Activated naive CD8-positive, alpha-beta T cell treated with anti-CD3 and anti-CD28 coated beads for 36 hours (primary cell): ENCODE data around the gene HEXIM2. TPM values are rescaled to one million over a fixed set of nuclear protein-coding genes. Genes with fewer than 3 reads are reported as not detected.
"Not testable (repeated sequence)": the region's sequence is repeated elsewhere in the genome, so short reads cannot be mapped to it uniquely, and the experiment has no call there.

Source experiments
- DNase-seq: peaks from one replicate; pipeline ENCODE4 v3.0.0; 2021
- H3K27ac Mint-ChIP-seq: one replicate; pipeline ENCODE4 v1.8.0; 2022; ENCODE audit warnings: mild to moderate bottlenecking, moderate library complexity, mixed read lengths
- H3K27me3 Mint-ChIP-seq: one replicate; pipeline ENCODE4 v1.8.0; 2022; ENCODE audit warnings: mild to moderate bottlenecking, mixed read lengths
- H3K36me3 Mint-ChIP-seq: one replicate; pipeline ENCODE4 v1.8.0; 2021; ENCODE audit warnings: mild to moderate bottlenecking, mixed read lengths
- H3K4me1 Mint-ChIP-seq: one replicate; pipeline ENCODE4 v1.8.0; 2021; ENCODE audit warnings: mixed read lengths
- H3K4me3 Mint-ChIP-seq: one replicate; pipeline ENCODE4 v1.8.0; 2022; ENCODE audit warnings: mild to moderate bottlenecking, moderate library complexity, mixed read lengths
- H3K9me3 Mint-ChIP-seq: one replicate; pipeline ENCODE4 v1.8.0; 2022; ENCODE audit warnings: mixed read lengths
- total RNA-seq, 2 experiments: library from RNA; stranded (reverse); gene quantifications; one replicate each; pipeline ENCODE4 v1.2.3, GENCODE V29; 2021

HEXIM2 gene
- total RNA-seq, 2 experiments from 2014 or later: 4.8 to 5.6 TPM

DNA sequence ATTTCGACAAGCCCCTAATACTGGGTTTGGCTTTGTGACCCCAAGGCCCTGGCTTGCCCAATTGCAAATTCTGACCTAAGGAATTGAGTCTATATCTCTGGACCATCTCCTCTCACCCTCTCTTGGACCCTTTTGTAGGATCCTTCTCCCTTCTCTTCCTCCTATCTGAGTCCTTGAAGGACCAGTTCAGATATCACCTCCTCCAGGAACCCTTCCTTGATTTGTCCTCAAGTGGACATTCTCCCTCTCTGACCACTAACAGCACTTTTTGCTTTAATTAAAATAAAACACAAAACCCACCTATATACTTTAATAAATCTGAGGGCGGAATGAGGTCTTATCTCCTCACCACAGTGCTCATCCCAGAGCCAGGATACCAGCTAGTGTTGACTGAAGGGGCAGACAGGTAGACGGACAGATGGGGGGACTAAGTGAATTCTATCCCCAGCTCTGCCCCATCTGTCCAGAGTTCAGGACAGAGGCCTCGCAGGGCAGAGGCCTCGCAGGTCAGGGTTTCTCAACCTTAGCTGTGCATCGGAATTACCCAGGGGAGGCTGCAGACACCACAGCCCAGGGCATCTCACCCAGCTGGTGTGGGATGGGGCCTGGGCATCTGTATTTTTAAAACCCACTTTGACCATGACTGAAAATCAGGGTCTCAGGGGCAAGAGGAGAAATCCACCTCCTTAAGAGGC, 38.5 kb upstream of the HEXIM2 start:
- Mint-ChIP-seq H3K36me3 (no peaks in the 10 kb centered on the region), H3K9me3 (no peaks in the 10 kb centered on the region), H3K4me1 (no peaks in the 10 kb centered on the region), H3K4me3 (no peak overlapping the region), H3K27ac (no peak overlapping the region), H3K27me3 (peaks cover 14% of the 10 kb centered on the region)
- DNase-seq: no peak

DNA sequence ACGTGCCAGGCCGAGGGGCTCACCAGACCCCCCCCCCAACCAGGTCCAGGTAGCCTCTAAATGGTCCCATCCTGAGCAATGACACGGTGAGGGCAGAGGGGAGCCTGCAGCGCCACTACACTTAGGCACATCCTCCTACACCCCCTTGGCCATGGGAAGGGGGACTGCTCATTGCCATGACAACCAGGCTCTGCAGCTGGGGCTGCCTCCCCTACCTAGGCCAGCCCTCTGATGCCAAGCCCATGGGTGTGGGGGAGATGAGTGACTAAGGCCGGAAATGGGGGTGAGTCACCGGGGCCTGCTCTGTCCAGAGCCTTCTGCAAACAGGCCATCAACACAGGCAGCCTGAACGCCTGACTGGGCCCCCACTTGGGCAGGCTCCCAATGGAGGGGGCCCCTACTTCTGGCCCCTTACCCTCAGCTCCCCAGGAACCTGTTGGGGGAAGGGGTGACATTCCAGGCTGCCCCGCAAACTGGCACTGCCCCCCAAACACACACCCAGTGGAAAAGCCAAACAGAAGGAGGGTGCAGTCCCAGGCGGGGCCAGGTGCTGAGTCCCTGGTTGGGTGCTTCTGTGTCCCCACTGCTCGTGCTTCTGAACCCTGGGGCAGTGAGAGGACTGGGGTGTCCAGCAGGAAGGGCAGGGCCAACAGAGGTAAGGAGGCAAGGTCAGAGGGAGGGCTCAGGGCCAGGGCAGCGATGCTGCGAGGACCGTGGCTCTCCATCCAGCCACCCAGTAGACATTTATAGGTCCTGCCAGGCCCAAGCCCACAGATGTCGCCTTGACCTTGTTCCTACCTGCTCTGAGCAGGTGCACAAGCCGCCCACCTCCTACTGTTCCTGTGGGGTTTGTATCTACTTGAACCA, 37.5 kb upstream of the HEXIM2 start:
- H3K4me1 Mint-ChIP-seq: no peaks in the 10 kb centered on the region
- H3K36me3 Mint-ChIP-seq: no peaks in the 10 kb centered on the region
- H3K4me3 Mint-ChIP-seq: no peak overlapping the region
- no peaks in the 10 kb centered on the region for H3K9me3 Mint-ChIP-seq
- no peak overlapping the region for H3K27ac Mint-ChIP-seq
- peaks cover 14% of the 10 kb centered on the region for H3K27me3 Mint-ChIP-seq
- no peak for DNase-seq

DNA sequence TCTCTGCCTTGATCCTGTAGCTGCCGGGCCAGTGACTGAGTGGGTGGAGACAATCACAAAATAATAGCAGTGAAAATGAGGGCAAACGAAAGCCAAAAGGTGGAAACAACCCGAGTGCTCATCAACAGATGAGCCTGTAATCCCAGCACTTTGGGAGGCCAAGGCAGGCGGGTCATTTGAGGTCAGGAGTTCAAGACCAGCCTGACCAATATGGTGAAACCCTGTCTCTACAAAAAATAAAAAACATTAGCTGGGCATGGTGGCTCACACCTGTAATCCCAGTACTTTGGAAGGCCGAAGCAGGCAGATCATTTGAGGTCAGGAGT, 36.9 kb upstream of the HEXIM2 start:
- not testable (repeated sequence) for H3K4me3 Mint-ChIP-seq, H3K36me3 Mint-ChIP-seq, H3K27ac Mint-ChIP-seq, H3K9me3 Mint-ChIP-seq, H3K4me1 Mint-ChIP-seq, DNase-seq
- H3K27me3 Mint-ChIP-seq: peaks cover 13% of the 10 kb centered on the region

DNA sequence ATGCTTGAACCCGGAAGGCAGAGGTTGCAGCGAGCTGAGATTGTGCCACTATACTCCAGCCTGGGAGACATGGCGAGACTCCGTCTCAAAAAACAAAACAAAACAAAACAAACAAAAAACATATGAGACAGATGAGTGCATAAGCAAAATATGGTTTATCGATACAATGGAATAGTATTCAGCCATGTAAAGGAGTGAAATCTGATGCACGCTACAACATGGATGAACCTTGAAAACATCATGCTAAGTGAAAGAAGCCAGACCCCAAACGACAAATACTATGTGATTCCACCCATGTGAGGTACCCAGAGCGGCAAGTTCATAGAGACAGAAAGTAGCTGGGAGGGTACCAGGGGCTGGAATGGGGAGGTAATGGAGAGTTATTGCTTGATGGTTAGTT, 36.2 kb upstream of the HEXIM2 start:
- Mint-ChIP-seq H3K9me3 (no peaks in the 10 kb centered on the region), H3K4me3 (no peak overlapping the region)

DNA sequence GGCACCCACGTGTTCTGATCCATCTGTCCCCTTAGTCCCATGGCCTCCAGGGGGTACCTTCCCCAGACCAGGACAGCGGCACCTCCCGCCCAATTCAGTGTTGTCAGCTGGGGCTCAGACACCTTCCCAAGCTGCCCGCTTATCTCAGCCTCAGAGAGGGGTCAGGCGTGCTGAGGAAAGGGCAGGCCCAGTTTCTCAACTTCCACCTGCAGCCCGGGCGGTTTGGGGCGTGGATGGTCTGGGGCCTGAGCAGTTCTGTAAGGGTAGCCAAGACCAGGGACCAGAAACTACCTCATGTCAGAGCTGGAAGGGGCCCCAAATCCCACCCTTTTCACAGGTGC, 34.5 kb upstream of the HEXIM2 start:
- peaks cover 6% of the 10 kb centered on the region for H3K27me3 Mint-ChIP-seq
- H3K27ac Mint-ChIP-seq: no peak overlapping the region
- no peak overlapping the region for H3K4me3 Mint-ChIP-seq
- no peak for DNase-seq
- H3K36me3 Mint-ChIP-seq: no peaks in the 10 kb centered on the region
- peaks cover 2% of the 10 kb centered on the region for H3K4me1 Mint-ChIP-seq
- no peaks in the 10 kb centered on the region for H3K9me3 Mint-ChIP-seq

More for the DNA sequence above, 36.2 kb upstream of the HEXIM2 start:
- DNase-seq: no peak
- Mint-ChIP-seq H3K36me3 (no peaks in the 10 kb centered on the region), H3K27ac (no peak overlapping the region), H3K4me1 (no peaks in the 10 kb centered on the region), H3K27me3 (peaks cover 8% of the 10 kb centered on the region)

DNA sequence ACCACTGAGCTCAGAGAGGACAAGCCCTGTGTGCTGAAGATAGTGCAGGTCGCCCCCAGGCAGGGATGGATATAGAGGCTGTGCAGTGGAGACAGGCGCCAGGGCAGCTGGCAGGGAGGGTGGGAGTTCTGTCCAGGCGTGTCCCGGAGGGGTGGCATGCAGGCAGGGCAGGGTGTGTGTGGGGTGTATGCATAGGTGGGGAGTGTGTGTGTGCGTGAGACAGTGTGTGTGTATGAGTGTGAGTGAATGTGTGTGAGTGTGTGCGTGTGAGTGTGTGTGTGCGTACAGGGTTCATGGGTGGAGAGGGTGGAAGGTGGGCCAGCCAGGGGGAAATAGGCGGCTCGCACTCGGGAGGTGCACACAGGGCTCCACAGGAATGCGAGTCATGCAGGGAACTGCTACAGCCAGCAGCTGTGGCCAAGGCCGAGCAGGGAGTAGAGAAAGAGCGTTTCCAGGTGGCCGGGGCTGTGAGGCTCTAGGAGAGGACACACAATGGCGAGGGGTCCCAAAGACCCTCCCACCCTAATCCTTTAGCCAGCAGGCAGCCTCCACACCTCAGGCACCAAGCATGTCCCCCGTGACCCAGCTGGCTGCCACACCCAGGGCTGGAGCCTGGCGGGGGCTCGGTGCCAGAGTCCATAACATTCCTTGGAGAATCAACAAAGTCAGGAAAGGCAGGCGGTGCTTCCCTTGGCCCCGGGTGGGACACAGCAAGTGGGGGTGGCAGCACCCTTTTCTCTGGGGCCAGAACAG, 34.0 kb upstream of the HEXIM2 start:
- Mint-ChIP-seq H3K36me3 (no peaks in the 10 kb centered on the region), H3K9me3 (no peaks in the 10 kb centered on the region), H3K27me3 (peaks cover 6% of the 10 kb centered on the region), H3K4me3 (no peak overlapping the region), H3K27ac (no peak overlapping the region), H3K4me1 (peaks cover 2% of the 10 kb centered on the region)
- DNase-seq: no peak

DNA sequence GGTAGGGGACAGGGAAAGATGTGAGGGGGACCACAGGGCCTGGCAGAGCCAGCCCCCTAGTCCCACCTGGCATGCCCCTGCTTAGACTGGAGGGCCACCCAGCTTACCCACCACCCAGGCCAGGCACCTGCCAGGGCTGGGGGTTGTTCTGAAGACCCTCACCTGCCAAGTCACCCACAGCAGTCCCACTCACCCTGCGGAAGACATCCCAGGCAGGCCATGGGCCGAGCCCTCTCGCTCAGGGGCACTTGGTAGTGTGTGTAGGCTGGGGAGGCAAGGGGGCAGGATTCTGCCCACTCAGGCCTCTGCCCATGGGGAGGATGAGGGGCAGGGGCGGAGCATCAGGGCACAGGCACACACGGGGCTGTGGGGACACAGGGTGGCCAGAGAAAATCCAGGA, 33.3 kb upstream of the HEXIM2 start:
- Mint-ChIP-seq H3K36me3 (no peaks in the 10 kb centered on the region), H3K27me3 (peaks cover 6% of the 10 kb centered on the region), H3K4me1 (peaks cover 2% of the 10 kb centered on the region), H3K9me3 (no peaks in the 10 kb centered on the region), H3K27ac (no peak overlapping the region), H3K4me3 (no peak overlapping the region)
- DNase-seq: no peak

DNA sequence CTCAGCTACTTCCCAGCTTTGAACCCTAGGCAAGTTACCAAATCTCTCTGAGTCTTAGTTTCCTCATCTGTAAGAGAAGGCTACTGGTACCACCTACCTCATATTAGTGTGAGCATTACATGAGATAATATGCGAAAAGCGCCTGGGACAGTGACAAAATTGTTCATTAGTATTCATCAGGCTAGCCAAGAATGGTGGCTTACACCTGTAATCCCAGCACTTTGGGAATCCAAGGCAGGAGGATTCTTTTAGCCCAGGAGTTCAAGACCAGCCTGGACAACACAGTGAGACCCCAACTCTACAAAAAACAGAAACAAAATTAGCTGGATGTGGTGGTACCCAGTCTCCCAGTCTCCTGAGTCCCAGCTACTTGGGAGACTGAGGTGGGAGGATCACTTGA, 32.7 kb upstream of the HEXIM2 start:
- no peaks in the 10 kb centered on the region for H3K36me3 Mint-ChIP-seq
- peaks cover 6% of the 10 kb centered on the region for H3K27me3 Mint-ChIP-seq
- no peaks in the 10 kb centered on the region for H3K9me3 Mint-ChIP-seq
- H3K4me1 Mint-ChIP-seq: peaks cover 4% of the 10 kb centered on the region
- H3K4me3 Mint-ChIP-seq: no peak overlapping the region
- no peak overlapping the region for H3K27ac Mint-ChIP-seq
- DNase-seq: no peak

DNA sequence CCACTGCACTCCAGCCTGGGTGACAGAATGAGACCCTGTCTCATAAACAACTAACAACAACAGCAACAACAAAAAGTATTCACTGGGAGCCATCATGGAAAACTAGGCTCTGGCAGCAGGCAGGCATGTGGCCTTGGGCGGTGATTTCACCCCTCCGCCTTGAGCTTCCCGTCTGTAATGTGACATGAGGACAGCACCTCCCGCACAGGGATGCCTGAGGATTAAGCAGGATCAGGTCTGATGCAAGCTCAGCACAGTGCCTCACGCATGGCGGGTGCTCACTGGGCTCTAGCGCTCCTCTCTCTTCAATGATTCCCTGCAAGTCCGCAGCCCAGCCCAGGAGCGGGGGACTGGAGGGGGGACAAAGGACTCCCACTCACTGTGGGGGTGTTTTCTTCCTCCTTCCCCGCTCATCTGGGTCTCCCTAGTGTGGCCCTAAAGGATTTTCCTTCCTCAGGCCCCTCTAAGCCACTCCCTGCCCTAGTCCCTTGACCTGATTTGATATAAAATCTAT, 32.2 kb upstream of the HEXIM2 start:
- Mint-ChIP-seq H3K27ac (no peak overlapping the region), H3K4me3 (no peak overlapping the region), H3K4me1 (peaks cover 4% of the 10 kb centered on the region), H3K36me3 (no peaks in the 10 kb centered on the region), H3K27me3 (peaks cover 6% of the 10 kb centered on the region), H3K9me3 (no peaks in the 10 kb centered on the region)
- DNase-seq: no peak

DNA sequence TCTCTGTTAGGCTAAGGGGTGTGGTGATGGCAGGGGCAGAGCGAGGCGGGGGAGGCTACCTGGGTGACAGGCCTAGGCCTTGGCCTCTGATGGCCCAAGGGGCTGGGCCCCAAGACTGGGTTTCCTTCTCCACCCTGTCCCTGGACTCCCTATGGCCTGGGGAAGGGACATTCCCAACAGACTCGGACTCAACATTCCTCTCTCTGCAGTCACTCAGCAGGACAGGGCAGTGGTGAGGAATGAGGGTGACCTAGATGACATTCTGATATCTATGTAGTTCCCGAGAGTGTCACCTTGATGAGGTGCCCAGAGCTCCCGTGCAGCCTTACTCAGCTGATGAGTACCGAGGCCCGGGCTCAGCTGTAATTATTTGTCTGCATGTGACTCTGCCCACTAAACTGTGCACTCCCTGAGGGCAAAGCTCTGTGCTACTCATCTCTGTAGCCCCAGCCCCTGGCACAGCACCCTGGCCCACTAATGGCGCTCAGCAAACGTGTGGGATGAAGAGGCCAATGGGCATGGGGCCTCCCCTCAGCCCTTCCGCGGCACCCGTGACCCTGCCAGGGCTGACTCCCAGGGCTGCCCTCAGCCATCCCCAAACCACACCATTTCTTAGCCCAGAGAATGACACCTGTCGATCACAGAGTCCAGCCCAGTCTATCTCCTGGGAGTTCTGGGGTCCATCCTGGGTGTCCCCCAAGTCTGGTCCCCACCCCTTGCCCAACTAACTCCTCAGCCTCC, 31.6 kb upstream of the HEXIM2 start:
- H3K27me3 Mint-ChIP-seq: peaks cover 6% of the 10 kb centered on the region
- no peaks in the 10 kb centered on the region for H3K36me3 Mint-ChIP-seq
- DNase-seq: no peak
- no peaks in the 10 kb centered on the region for H3K9me3 Mint-ChIP-seq
- peaks cover 5% of the 10 kb centered on the region for H3K4me1 Mint-ChIP-seq
- no peak overlapping the region for H3K4me3 Mint-ChIP-seq
- no peak overlapping the region for H3K27ac Mint-ChIP-seq

DNA sequence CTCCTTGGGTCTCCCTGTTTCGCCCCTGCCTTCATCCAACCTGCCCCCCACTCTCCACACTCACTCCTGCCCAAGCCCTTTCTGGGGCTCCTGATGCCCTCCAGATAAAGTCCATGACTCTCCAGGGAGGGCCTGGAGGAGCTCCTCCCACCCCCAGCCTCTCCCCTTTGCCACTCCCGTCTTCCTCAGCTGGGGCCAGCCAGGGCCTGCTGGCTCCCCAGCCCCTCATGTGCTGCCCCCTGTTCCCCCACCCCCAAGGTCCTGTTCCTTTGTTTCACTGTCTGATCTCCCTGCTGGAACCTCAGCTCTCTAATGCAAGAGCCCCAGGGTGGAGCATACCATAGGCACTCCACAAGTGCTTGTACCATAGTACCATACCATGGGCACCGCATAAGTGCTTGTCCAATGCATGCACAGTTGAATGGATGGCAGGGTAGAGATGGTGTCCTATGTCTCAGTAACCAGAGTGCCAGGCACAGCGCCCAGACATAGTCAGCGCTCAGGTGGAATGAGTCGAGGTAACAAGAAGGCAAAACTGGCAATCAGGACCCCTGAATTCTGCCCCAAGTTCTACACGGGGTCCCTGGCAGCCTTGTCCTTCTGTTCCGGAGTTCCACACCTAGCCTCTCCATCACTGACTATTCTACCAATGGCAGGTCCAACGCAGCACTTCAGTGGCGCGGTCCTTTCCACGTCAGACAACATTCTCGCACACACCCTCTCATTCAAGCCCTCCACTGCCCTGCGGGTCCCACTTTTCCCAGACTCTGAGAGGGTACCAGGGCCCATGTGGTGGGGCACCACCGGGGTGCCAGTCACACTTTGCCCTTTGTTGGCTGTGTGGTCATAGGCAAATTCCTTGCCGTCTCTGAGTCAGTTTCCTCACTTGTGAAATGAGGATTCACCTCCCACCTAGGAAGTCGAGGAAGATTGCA, 30.7 kb upstream of the HEXIM2 start:
- H3K36me3 Mint-ChIP-seq: no peaks in the 10 kb centered on the region
- no peaks in the 10 kb centered on the region for H3K9me3 Mint-ChIP-seq
- H3K27me3 Mint-ChIP-seq: peaks cover 6% of the 10 kb centered on the region
- H3K4me1 Mint-ChIP-seq: peaks cover 6% of the 10 kb centered on the region
- peak overlapping the region; percentile 4 for H3K4me3 Mint-ChIP-seq
- no peak overlapping the region for H3K27ac Mint-ChIP-seq
- no peak for DNase-seq

DNA sequence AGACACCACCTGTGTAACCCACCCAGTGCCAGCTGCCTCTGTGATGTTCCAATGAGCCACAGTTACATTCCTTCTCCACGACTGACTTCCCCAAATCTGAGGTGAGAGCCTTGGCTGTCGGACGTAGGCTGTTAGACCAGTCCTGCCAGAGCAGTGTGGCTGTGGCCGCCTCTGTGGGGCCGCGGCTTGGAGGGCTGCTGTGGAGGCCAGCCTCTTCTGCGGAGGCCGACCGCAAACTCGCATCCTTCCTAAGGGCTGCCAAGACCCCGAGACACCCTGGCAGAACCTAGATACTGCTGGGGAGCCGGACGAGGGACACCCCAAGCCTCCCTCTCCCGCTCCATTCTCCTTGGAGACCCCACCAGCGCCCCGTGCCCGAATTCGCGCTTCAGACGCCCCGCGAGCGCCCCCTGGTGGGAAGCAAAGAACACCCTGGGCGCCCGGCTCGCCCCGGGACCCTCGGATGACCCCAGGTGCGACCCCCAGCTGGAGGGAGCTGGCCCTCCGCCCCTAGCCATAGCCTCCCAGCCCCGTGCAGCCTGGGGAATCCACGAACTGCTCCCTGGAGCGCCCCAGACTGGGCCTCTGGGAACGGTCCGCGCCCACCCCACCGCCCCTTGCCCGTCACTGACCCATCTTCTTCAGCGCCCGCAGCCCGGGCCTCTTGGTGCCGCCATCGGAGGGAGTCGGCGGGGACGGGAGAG, 29.9 kb upstream of the HEXIM2 start:
- Mint-ChIP-seq H3K27ac (no peak overlapping the region), H3K4me1 (peaks cover 10% of the 10 kb centered on the region), H3K36me3 (no peaks in the 10 kb centered on the region), H3K9me3 (no peaks in the 10 kb centered on the region), H3K4me3 (peak overlapping the region; percentile 65), H3K27me3 (peaks cover 6% of the 10 kb centered on the region)
- peak; percentile 50 for DNase-seq

DNA sequence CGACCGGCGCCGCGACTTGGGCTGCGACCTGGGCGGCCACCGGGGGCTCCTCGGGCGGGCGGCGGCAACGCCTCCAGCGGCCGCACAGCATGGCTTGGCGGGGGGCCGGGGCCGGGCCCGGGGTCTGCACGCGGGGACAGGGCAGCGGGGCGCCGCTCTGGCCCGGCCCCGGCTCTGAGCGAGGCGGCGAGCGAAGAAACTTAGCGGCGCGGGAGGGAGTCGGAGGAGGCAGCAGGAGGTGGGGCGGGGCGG, 29.4 kb upstream of the HEXIM2 start, which contains the start of gene PLCD3:
Gene PLCD3, minus strand, starts transcription at position 196 of the 252 bp plus-strand sequence. Its CDS starts 105 bp downstream, at position 91.
- Mint-ChIP-seq H3K4me3 (peak within 1 kb of the TSS; percentile 83), H3K9me3 (no peaks in the 10 kb centered on the region), H3K36me3 (no peaks in the 10 kb centered on the region), H3K27me3 (peaks cover 6% of the 10 kb centered on the region), H3K27ac (peak within 1 kb of the TSS; percentile 65), H3K4me1 (peaks cover 10% of the 10 kb centered on the region)
- no peak for DNase-seq
